Panc1 (cell line): ENCODE results near the gene TNFRSF21. TPM values are rescaled to one million over a fixed set of nuclear protein-coding genes. Genes with fewer than 3 reads are reported as not detected.

Source experiments
- ATAC-seq: fragments of 200-7000 bp; cut with Tn5 transposase; 2 replicates; pipeline ENCODE4 v1.9.1; 2020; ENCODE audit warnings: mild to moderate bottlenecking, moderate library complexity
- BruUV-seq: library from RNA; stranded (reverse); fragments of 400-500 nt; replicated peaks from 2 replicates; lab custom pipeline; 2021; lab: Mats Ljungman, UMichigan
- CTCF ChIA-PET: fragments of 300-600 bp; sonication (Branson Sonifier 250); formaldehyde crosslinking; loops from one replicate; lab custom pipeline; 2022; ENCODE audit warnings: antibody characterized with exemption; lab: Charles Lee
- POLR2A ChIA-PET: fragments of 300-600 bp; sonication (Branson Sonifier 250); formaldehyde crosslinking; loops from one replicate; lab custom pipeline; 2022; ENCODE audit warnings: antibody characterized with exemption; lab: Charles Lee
- DNase-seq: peaks from one replicate; pipeline ENCODE4 v3.0.0-alpha.2; 2010; ENCODE audit warnings: low read depth, low spot score
- H3K27ac ChIP-seq: 2 replicates; pipeline ENCODE4 v1.5.1; 2011; ENCODE audit warnings: mild to moderate bottlenecking, low read length, inconsistent platforms
- H3K27me3 ChIP-seq: fragments of 200-500 bp; sonication (Bioruptor generic); 2 replicates; pipeline ENCODE4 v1.6.0; 2014; ENCODE audit warnings: low read length, inconsistent platforms; ENCODE audit not compliant: control insufficient read depth, insufficient read depth
- H3K36me3 ChIP-seq: fragments of 200-500 bp; sonication (Bioruptor generic); 2 replicates; pipeline ENCODE4 v1.5.1; 2014; ENCODE audit warnings: inconsistent platforms, mild to moderate bottlenecking, low read length, moderate library complexity; ENCODE audit not compliant: control insufficient read depth, insufficient read depth
- H3K4me1 ChIP-seq: 2 replicates; pipeline ENCODE4 v1.5.1; 2011; ENCODE audit warnings: inconsistent platforms, mild to moderate bottlenecking, low read length, moderate library complexity; ENCODE audit not compliant: control insufficient read depth, insufficient read depth
- H3K4me3 ChIP-seq, 2 experiments: 2 replicates each; pipeline ENCODE4 v1.5.1; 2011 to 2012; ENCODE audit warnings: low read depth in 2 of 2, low read length in 2 of 2, mild to moderate bottlenecking in 2 of 2, inconsistent platforms in 1 of 2, moderate library complexity in 1 of 2
- H3K9me3 ChIP-seq: fragments of 200-500 bp; sonication (Bioruptor generic); 2 replicates; pipeline ENCODE4 v1.5.1; 2014; ENCODE audit warnings: low read depth, mild to moderate bottlenecking, inconsistent platforms, low read length, moderate library complexity; ENCODE audit not compliant: control insufficient read depth, insufficient read depth
- CTCF ChIP-seq: fragments of 450-650 bp; IDR thresholded peaks from 2 replicates; pipeline ENCODE4 v1.5.1; 2017; ENCODE audit warnings: mild to moderate bottlenecking
- POLR2AphosphoS5 ChIP-seq: IDR thresholded peaks from 2 replicates; pipeline ENCODE4 v1.6.1; 2012; ENCODE audit warnings: mild to moderate bottlenecking, low read depth, low read length, moderate library complexity
- SIN3A ChIP-seq: IDR thresholded peaks from 2 replicates; pipeline ENCODE4 v1.6.1; 2012; ENCODE audit warnings: low read depth, mild to moderate bottlenecking, low read length, moderate library complexity, borderline replicate concordance; ENCODE audit not compliant: insufficient read depth
- TCF7L2 ChIP-seq: IDR thresholded peaks from 2 replicates; pipeline ENCODE4 v1.6.1; 2011; ENCODE audit warnings: mild to moderate bottlenecking, low read depth, low read length, inconsistent platforms
- in situ Hi-C: cut with HindIII; loops from 2 replicates; pipeline ENCODE4 v1.10.0; 2016; ENCODE audit warnings: low sequenced_read_pairs, low pct_unique_long_range_greater_than_20kb
- intact Hi-C: fragments of 100-400 bp; cut with micrococcal nuclease; formaldehyde crosslinking; loops from one replicate; pipeline ENCODE4 v1.10.0; 2022; ENCODE audit not compliant: unreplicated experiment
- total RNA-seq: library from RNA; stranded (reverse); gene quantifications from one replicate; pipeline ENCODE4 v1.2.1, GENCODE V29; 2021; ENCODE audit not compliant: unreplicated experiment
- TF ChIP-seq, protein P1 (sequence below), 2 experiments: IDR thresholded peaks; 2 replicates each; pipeline ENCODE4 v1.6.1; 2011 to 2012; ENCODE audit warnings: low read depth in 2 of 2, control low read depth in 1 of 2, low read length in 1 of 2, mild to moderate bottlenecking in 1 of 2, moderate library complexity in 1 of 2; ENCODE audit not compliant: insufficient read depth in 1 of 2

Gene TNFRSF21
- total RNA-seq, 1 experiment from 2014 or later = 76.0 TPM

GRCh38 chr6:47242483-47243386 is 67.0 kb downstream of the TNFRSF21 start:
- Histone ChIP-seq H3K4me1 (peaks cover 28% of the 10 kb centered on the region), H3K4me3 (peak overlapping the region in 1 of 2 experiments; percentile 28; a peak in 2 of 4 replicates), H3K27me3 (no peaks in the 10 kb centered on the region), H3K9me3 (no peaks in the 10 kb centered on the region), H3K36me3 (no peaks in the 10 kb centered on the region), H3K27ac (peak overlapping the region; percentile 65)
- BruUV-seq = no TSS peak
- ATAC-seq (peak; percentile 87), DNase-seq (peak; percentile 27)
- ChIA-PET CTCF (interaction anchor here (0.6 kb wide), 1 partner anchor 46 kb away, joined by 4 read pairs; no protein-coding TSS in a partner anchor), POLR2A (interaction anchor here (0.7 to 0.9 kb wide), 2 partner anchors 7 to 42 kb away, joined by 3 read pairs; no protein-coding TSS in a partner anchor)
- intact Hi-C loops (loop anchor here (5.0 kb wide), 1 partner anchor 145 kb away; no protein-coding TSS in a partner anchor), in situ Hi-C loops (no loop called here)
- TF ChIP-seq CTCF (no peak), SIN3A (no peak), POLR2AphosphoS5 (no peak), TCF7L2 (no peak)
- TF ChIP-seq, protein P1, sequence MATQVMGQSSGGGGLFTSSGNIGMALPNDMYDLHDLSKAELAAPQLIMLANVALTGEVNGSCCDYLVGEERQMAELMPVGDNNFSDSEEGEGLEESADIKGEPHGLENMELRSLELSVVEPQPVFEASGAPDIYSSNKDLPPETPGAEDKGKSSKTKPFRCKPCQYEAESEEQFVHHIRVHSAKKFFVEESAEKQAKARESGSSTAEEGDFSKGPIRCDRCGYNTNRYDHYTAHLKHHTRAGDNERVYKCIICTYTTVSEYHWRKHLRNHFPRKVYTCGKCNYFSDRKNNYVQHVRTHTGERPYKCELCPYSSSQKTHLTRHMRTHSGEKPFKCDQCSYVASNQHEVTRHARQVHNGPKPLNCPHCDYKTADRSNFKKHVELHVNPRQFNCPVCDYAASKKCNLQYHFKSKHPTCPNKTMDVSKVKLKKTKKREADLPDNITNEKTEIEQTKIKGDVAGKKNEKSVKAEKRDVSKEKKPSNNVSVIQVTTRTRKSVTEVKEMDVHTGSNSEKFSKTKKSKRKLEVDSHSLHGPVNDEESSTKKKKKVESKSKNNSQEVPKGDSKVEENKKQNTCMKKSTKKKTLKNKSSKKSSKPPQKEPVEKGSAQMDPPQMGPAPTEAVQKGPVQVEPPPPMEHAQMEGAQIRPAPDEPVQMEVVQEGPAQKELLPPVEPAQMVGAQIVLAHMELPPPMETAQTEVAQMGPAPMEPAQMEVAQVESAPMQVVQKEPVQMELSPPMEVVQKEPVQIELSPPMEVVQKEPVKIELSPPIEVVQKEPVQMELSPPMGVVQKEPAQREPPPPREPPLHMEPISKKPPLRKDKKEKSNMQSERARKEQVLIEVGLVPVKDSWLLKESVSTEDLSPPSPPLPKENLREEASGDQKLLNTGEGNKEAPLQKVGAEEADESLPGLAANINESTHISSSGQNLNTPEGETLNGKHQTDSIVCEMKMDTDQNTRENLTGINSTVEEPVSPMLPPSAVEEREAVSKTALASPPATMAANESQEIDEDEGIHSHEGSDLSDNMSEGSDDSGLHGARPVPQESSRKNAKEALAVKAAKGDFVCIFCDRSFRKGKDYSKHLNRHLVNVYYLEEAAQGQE (IDR thresholded peaks at IDR 0.05; ENCODE audit: insufficient read depth in 1 of 2, low read depth in 2 of 2, low read length in 1 of 2) = no peak

DNA sequence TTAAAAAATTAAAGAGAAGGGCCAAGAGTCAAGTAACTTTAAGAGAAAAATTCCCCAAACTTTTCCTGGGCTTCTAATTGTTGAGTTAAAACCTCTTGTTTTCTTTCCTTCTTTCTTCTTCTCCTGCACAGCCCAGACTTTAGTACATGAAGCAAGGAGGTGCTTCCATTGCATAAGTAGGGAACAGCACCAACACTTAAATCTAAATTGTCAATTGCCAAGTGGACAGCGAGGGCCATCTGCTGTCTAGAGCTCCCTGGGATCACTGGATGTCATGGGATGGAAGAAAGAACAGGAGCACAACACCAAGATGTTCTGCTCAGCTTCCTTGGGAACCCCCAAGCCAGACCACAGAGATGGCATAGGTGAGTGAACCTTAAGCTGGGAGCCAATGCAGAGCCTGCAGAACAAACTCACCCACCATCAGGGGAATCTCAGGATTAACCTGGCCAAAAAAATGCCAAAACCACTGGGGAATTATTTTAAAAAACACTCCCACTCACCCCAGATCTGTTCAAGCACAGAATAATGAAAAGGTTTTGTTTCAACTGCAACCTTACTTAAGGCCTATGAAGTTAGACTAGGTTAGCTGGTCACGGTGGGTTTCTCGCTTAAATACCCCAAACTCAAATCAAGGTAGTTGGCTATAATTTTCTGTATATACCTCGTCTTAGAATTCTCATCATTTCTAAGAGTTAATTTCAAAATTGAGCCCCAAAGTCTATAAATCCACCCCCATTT is 67.8 kb downstream of the TNFRSF21 start:
- BruUV-seq = no TSS peak
- CTCF ChIA-PET = interaction anchor here (0.6 kb wide), 1 partner anchor 47 kb away, joined by 4 read pairs; no protein-coding TSS in a partner anchor
- POLR2A ChIA-PET = interaction anchor here (0.7 to 0.9 kb wide), 2 partner anchors 8 to 43 kb away, joined by 3 read pairs; no protein-coding TSS in a partner anchor
- H3K9me3 ChIP-seq = no peaks in the 10 kb centered on the region
- no peaks in the 10 kb centered on the region for H3K27me3 ChIP-seq
- no peak for TF ChIP-seq CTCF
- TF ChIP-seq, protein P1 (IDR thresholded peaks at IDR 0.05; ENCODE audit: insufficient read depth in 1 of 2, low read depth in 2 of 2, low read length in 1 of 2) = no peak
- no peak for TF ChIP-seq POLR2AphosphoS5
- TF ChIP-seq TCF7L2 = no peak
- no peak for TF ChIP-seq SIN3A
- DNase-seq = no peak
- H3K36me3 ChIP-seq = no peaks in the 10 kb centered on the region
- H3K4me1 ChIP-seq = peaks cover 21% of the 10 kb centered on the region
- H3K4me3 ChIP-seq = peak overlapping the region in 1 of 2 experiments; percentile 28; a peak in 2 of 4 replicates
- intact Hi-C loops = loop anchor here (5.0 kb wide), 1 partner anchor 145 kb away; no protein-coding TSS in a partner anchor
- in situ Hi-C loops = no loop called here
- peak overlapping the region; percentile 65 for H3K27ac ChIP-seq
- no peak for ATAC-seq
